Uterus (tissue), 4 donors: ENCODE measurements around the gene NUFIP1. TPM values are rescaled to one million over a fixed set of nuclear protein-coding genes. Genes with fewer than 3 reads are reported as not detected.
A peak's percentile ranks its signal among the peaks of the same experiment; 100 is the strongest.

ENCODE experiments used
- DNase-seq, 2 donors: peaks; one replicate each; pipeline ENCODE4 v3.0.0-alpha.2; 2019 to 2020
- H3K27ac ChIP-seq, 2 donors: fragments of 200-600 bp; sonication (generic); 1 replicate in 1 of 2; 2 replicates in 1 of 2; pipeline ENCODE4 v1.5.1; 2016 to 2018
- H3K27me3 ChIP-seq, 2 donors: fragments of 200-600 bp; sonication (generic); one replicate each; pipeline ENCODE4 v1.5.1; 2018 to 2019; ENCODE audit warnings: control low read depth in 1 of 2
- H3K36me3 ChIP-seq, 2 donors: fragments of 200-600 bp; sonication (generic); one replicate each; pipeline ENCODE4 v1.5.1; 2019; ENCODE audit warnings: control low read depth in 1 of 2
- H3K4me1 ChIP-seq, 2 donors: fragments of 200-600 bp; sonication (generic); one replicate each; pipeline ENCODE4 v1.5.1; 2018 to 2019; ENCODE audit warnings: control low read depth in 1 of 2
- H3K4me3 ChIP-seq, 2 donors: fragments of 200-600 bp; sonication (generic); 1 replicate in 1 of 2; 2 replicates in 1 of 2; pipeline ENCODE4 v1.5.1; 2018 to 2019; ENCODE audit warnings: mild to moderate bottlenecking in 1 of 2
- H3K9me3 ChIP-seq, 2 donors: fragments of 200-600 bp; sonication (generic); one replicate each; pipeline ENCODE4 v1.5.1; 2019; ENCODE audit warnings: control low read depth in 1 of 2
- POLR2A ChIP-seq, 2 donors: fragments of 450-650 bp; IDR thresholded peaks; one replicate each; pipeline ENCODE4 v1.6.1; 2016; ENCODE audit warnings: antibody characterized with exemption in 2 of 2, mild to moderate bottlenecking in 1 of 2, moderate library complexity in 1 of 2
- intact Hi-C: fragments of 100-400 bp; cut with DNase I; formaldehyde crosslinking; loops from one replicate; pipeline ENCODE4 v1.15.1; 2023; ENCODE audit warnings: low total_unique reads
- total RNA-seq, 4 donors: library from RNA; depleted of rRNA in 3 of 4; stranded (reverse); fragments of >200 nt in 3 of 4; gene quantifications; one replicate each; pipeline versions ENCODE4 v1.1.0 to v1.2.4, GENCODE V29; 2014 to 2023
- TF ChIP-seq, protein P1 (sequence below), 4 experiments: fragments of 200-600 bp in 2 of 4; fragments of 450-650 bp in 2 of 4; sonication (generic) in 2 of 4; IDR thresholded peaks; one replicate each; pipeline ENCODE4 v1.5.1; 2016 to 2019; ENCODE audit warnings: antibody characterized with exemption in 4 of 4, mild to moderate bottlenecking in 2 of 4, moderate library complexity in 1 of 4
- donor health status: DM: yes; HTN: yes; CAD: no.

NUFIP1 gene
- total RNA-seq, 4 donors from 2014 or later, result 0.51 to 7.3 (median 2.9) TPM

DNA sequence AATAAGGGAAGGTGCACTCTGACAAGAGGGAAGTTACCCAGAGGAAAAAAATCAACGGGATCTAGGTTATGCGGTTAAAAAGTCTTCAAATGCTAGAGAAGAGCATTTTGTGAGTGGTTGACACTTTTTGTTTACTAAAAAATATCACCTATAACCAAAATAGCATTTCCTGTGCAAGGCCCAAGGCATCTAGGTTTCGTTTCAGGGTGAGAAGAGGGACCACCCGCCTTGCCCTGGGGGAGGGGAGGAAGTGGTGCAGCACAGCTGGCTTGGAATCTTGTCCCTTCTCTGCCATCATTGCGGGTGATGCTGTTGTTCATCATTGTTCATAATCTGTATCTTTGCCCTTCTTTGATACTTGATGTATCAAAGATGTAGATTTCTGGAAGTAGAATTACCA lies 80.6 kb downstream of the NUFIP1 start:
- Histone ChIP-seq H3K27ac (no peak overlapping the region), H3K4me1 (peaks cover 12 to 19% of the 10 kb centered on the region in 2 donors), H3K9me3 (no peaks in the 10 kb centered on the region), H3K4me3 (no peak overlapping the region), H3K36me3 (no peaks in the 10 kb centered on the region), H3K27me3 (no peaks in the 10 kb centered on the region)
- no peak for DNase-seq
- TF ChIP-seq, protein P1, sequence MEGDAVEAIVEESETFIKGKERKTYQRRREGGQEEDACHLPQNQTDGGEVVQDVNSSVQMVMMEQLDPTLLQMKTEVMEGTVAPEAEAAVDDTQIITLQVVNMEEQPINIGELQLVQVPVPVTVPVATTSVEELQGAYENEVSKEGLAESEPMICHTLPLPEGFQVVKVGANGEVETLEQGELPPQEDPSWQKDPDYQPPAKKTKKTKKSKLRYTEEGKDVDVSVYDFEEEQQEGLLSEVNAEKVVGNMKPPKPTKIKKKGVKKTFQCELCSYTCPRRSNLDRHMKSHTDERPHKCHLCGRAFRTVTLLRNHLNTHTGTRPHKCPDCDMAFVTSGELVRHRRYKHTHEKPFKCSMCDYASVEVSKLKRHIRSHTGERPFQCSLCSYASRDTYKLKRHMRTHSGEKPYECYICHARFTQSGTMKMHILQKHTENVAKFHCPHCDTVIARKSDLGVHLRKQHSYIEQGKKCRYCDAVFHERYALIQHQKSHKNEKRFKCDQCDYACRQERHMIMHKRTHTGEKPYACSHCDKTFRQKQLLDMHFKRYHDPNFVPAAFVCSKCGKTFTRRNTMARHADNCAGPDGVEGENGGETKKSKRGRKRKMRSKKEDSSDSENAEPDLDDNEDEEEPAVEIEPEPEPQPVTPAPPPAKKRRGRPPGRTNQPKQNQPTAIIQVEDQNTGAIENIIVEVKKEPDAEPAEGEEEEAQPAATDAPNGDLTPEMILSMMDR (IDR thresholded peaks at IDR 0.05), result no peak
- no peak for TF ChIP-seq POLR2A (IDR thresholded peaks at IDR 0.05)
- intact Hi-C loops, result no loop called here

DNA sequence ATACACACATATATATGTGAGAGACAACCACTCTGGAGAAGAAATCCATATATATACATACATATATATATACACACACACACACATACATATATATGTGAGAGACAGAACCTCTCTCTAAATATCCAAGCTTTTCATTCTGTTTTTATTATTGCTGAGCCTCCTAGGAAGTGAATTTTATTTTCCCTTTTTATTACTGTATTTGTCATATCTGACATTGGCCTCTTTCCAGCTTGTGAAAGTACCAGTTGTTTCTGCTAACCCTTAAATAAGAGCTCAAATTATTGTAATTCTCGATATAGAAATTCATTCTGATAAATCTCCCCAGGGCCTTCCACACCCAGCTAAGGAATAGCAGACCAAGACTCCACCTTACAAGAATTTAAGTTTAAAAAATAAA lies 81.0 kb downstream of the NUFIP1 start:
- H3K4me3 ChIP-seq, result no peak overlapping the region
- H3K4me1 ChIP-seq, result peaks cover 12 to 23% of the 10 kb centered on the region in 2 donors
- H3K36me3 ChIP-seq, result no peaks in the 10 kb centered on the region
- no peaks in the 10 kb centered on the region for H3K27me3 ChIP-seq
- DNase-seq, result no peak
- H3K27ac ChIP-seq, result no peak overlapping the region
- H3K9me3 ChIP-seq, result no peaks in the 10 kb centered on the region
- no peak for TF ChIP-seq POLR2A (IDR thresholded peaks at IDR 0.05)
- TF ChIP-seq, protein P1 (IDR thresholded peaks at IDR 0.05), result no peak
- intact Hi-C loops, result no loop called here

DNA sequence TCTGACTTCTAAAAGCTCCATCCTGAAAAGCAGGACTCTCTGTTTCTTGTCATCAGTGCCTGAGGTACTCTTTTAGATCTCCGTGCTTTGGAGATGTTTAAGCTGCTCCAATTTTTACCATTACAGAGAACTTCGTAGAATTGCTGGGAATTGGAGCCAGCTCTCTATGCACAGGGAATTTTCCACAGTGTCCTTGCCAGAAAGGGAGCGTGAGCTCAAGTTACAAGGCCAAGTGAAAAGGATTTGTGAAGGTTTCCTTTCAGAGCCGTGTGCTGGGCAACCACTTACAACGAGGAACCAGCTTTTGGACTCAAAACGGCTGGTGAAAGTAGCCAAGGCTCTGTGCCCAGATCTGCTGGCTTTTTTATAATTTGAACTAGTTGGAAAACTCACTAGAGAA lies 82.6 kb downstream of the NUFIP1 start:
- H3K4me3 ChIP-seq, result no peak overlapping the region
- peak overlapping the region; percentile 73 to 76 for H3K27ac ChIP-seq
- intact Hi-C loops, result no loop called here
- H3K27me3 ChIP-seq, result no peaks in the 10 kb centered on the region
- H3K36me3 ChIP-seq, result no peaks in the 10 kb centered on the region
- H3K4me1 ChIP-seq, result peaks cover 12 to 23% of the 10 kb centered on the region in 2 donors
- no peaks in the 10 kb centered on the region for H3K9me3 ChIP-seq
- peak; percentile 62 for DNase-seq
- TF ChIP-seq POLR2A (IDR thresholded peaks at IDR 0.05), result no peak
- TF ChIP-seq, protein P1 (IDR thresholded peaks at IDR 0.05), result no peak

DNA sequence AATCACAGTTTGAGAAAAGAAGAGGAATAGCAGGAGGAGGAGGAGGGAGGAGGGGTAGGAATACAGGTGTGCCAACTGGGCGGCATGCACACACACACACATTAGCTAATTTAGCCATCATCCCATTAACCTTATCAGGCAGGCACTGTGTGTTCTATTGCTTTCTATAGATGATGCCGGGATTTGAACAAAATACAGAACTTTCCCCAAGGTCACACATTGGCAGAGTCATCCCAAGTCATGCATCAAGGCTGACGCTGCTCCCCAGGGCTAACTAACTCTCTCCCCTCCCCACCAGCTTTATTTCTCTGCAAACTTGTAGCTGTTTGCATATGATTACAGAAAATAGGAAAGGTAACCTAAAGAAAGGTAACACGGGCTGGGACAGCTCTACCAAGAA lies 83.0 kb downstream of the NUFIP1 start:
- intact Hi-C loops, result no loop called here
- no peaks in the 10 kb centered on the region for H3K27me3 ChIP-seq
- no peak for DNase-seq
- no peaks in the 10 kb centered on the region for H3K36me3 ChIP-seq
- TF ChIP-seq, protein P1 (IDR thresholded peaks at IDR 0.05), result no peak
- H3K4me1 ChIP-seq, result peaks cover 12 to 23% of the 10 kb centered on the region in 2 donors
- no peak overlapping the region for H3K4me3 ChIP-seq
- H3K9me3 ChIP-seq, result no peaks in the 10 kb centered on the region
- H3K27ac ChIP-seq, result peak overlapping the region; percentile 73 to 76

DNA sequence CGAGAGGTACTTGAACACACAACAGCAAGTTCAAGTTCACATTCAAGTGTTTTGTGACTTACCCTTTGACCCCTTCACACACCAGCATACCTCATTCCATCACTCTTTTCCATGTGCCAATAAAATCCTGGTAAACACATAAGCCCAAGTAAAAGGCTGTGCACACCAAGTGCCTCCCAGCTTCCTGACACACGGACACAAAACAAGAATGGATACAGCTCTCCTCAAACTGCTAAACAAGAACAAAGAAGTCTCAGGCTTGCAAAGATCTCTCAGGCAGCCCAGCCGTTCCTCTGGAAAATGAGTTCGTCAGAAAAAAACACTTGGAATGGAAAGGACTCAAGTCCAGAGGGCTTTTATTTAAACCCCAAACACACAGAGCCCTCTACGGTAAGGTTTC lies 83.7 kb downstream of the NUFIP1 start:
- intact Hi-C loops, result no loop called here
- Histone ChIP-seq H3K36me3 (no peaks in the 10 kb centered on the region), H3K4me3 (no peak overlapping the region), H3K9me3 (no peaks in the 10 kb centered on the region), H3K4me1 (peaks cover 12 to 23% of the 10 kb centered on the region in 2 donors), H3K27ac (peak overlapping the region; percentile 73 to 76), H3K27me3 (no peaks in the 10 kb centered on the region)
- no peak for DNase-seq
- TF ChIP-seq POLR2A (IDR thresholded peaks at IDR 0.05), result no peak
- TF ChIP-seq, protein P1 (IDR thresholded peaks at IDR 0.05), result no peak
